GM12878 (cell line): Measurements from ENCODE around the gene DBN1. TPM values are rescaled to one million over a fixed set of nuclear protein-coding genes. Genes with fewer than 3 reads are reported as not detected.

Experiments
- ATAC-seq: fragments of 200-7000 bp; cut with Tn5 transposase; 3 replicates; pipeline ENCODE4 v1.9.1; 2020; ENCODE audit warnings: mild to moderate bottlenecking, moderate library complexity
- BruUV-seq: library from RNA; stranded (reverse); fragments of 400-500 nt; replicated peaks from 2 replicates; lab custom pipeline; 2021; lab: Mats Ljungman, UMichigan
- CTCF ChIA-PET: fragments of 300-600 bp; sonication (Branson Sonifier 250); formaldehyde crosslinking; extraction: SDS; loops from one replicate; lab custom pipeline; 2021; ENCODE audit warnings: inconsistent platforms; lab: Yijun Ruan, JAX
- POLR2A ChIA-PET: fragments of 350-600 bp; formaldehyde crosslinking; extraction: SDS; loops from one replicate; lab custom pipeline; 2021; ENCODE audit warnings: inconsistent platforms; lab: Charles Lee
- RAD21 ChIA-PET: fragments of 300-600 bp; sonication (Branson Sonifier 250); formaldehyde crosslinking; loops from one replicate; lab custom pipeline; 2023; ENCODE audit warnings: antibody characterized with exemption; ENCODE audit not compliant: unreplicated experiment; lab: Charles Lee
- SMC1A ChIA-PET: fragments of 300-600 bp; sonication (Branson Sonifier 250); formaldehyde crosslinking; loops from one replicate; lab custom pipeline; 2023; ENCODE audit not compliant: unreplicated experiment, uncharacterized antibody; lab: Charles Lee
- DNase-seq: peaks from one replicate; pipeline ENCODE4 v3.0.0-alpha.2; 2011; ENCODE audit warnings: low read depth, low spot score
- FAIRE-seq: peaks from 3 replicates; lab custom pipeline; 2011; peaks lifted over from hg19 to GRCh38; lab: Jason Lieb, UNC
- H2AFZ ChIP-seq: 2 replicates; pipeline ENCODE4 v1.6.0; 2011; ENCODE audit warnings: low read depth, low read length, control low read depth; ENCODE audit not compliant: control insufficient read depth
- H3K27ac ChIP-seq: 2 replicates; pipeline ENCODE4 v1.5.1; 2011; ENCODE audit warnings: control low read depth; ENCODE audit not compliant: control insufficient read depth, insufficient read depth
- H3K27me3 ChIP-seq, 2 experiments: replicated peaks in 1 of 2; 2 replicates each; pipeline versions ENCODE4 v1.6.0 to v1.6.1; 2011; ENCODE audit warnings: low read length in 1 of 2; ENCODE audit not compliant: control insufficient read depth in 2 of 2, insufficient read depth in 2 of 2
- H3K36me3 ChIP-seq, 2 experiments: 2 replicates each; pipeline ENCODE4 v1.5.1; 2011; ENCODE audit warnings: low read length in 1 of 2; ENCODE audit not compliant: control insufficient read depth in 2 of 2, insufficient read depth in 2 of 2
- H3K4me1 ChIP-seq: 2 replicates; pipeline ENCODE4 v1.6.1; 2011; ENCODE audit warnings: mild to moderate bottlenecking, low read length, moderate library complexity, mixed read lengths; ENCODE audit not compliant: control insufficient read depth, insufficient read depth
- H3K4me2 ChIP-seq: 2 replicates; pipeline ENCODE4 v1.6.0; 2011; ENCODE audit warnings: control low read depth; ENCODE audit not compliant: control insufficient read depth, insufficient read depth
- H3K4me3 ChIP-seq: fragments of 200-600 bp; sonication (generic); 2 replicates; pipeline ENCODE4 v1.5.1; 2016
- H3K79me2 ChIP-seq: 2 replicates; pipeline ENCODE4 v1.6.0; 2011; ENCODE audit warnings: low read length; ENCODE audit not compliant: control insufficient read depth, insufficient read depth
- H3K9ac ChIP-seq: 2 replicates; pipeline ENCODE4 v1.8.0; 2011; ENCODE audit warnings: low read length, control low read depth, mixed read lengths; ENCODE audit not compliant: control insufficient read depth, insufficient read depth
- H3K9me3 ChIP-seq: replicated peaks from 3 replicates; pipeline ENCODE4 v1.5.1; 2011; ENCODE audit warnings: mild to moderate bottlenecking, low read length; ENCODE audit not compliant: control insufficient read depth, insufficient read depth
- H4K20me1 ChIP-seq: 2 replicates; pipeline ENCODE4 v1.6.0; 2011; ENCODE audit not compliant: control insufficient read depth, insufficient read depth
- ASH2L ChIP-seq: fragments of 300-600, 200-600 bp; sonication (generic); IDR thresholded peaks from 2 replicates; pipeline ENCODE4 v1.6.1; 2017; ENCODE audit warnings: low read depth, mild to moderate bottlenecking, borderline replicate concordance
- BACH1 ChIP-seq: fragments of 450-650 bp; IDR thresholded peaks from 2 replicates; pipeline ENCODE4 v1.6.1; 2017; ENCODE audit warnings: mild to moderate bottlenecking, borderline replicate concordance
- DPF2 ChIP-seq: fragments of 450-650 bp; IDR thresholded peaks from 2 replicates; pipeline ENCODE4 v1.6.1; 2017; ENCODE audit warnings: mild to moderate bottlenecking
- GABPA ChIP-seq: IDR thresholded peaks from 2 replicates; pipeline ENCODE4 v1.6.1; 2014; ENCODE audit warnings: antibody characterized with exemption, low read depth, mild to moderate bottlenecking, inconsistent platforms
- GATAD2B ChIP-seq: fragments of 450-650 bp; conservative IDR thresholded peaks from 2 replicates; pipeline ENCODE4 v1.6.1; 2017; ENCODE audit warnings: low read depth, mild to moderate bottlenecking, moderate library complexity
- KDM1A ChIP-seq: fragments of 200-600 bp; sonication (generic); IDR thresholded peaks from 2 replicates; pipeline ENCODE4 v1.6.1; 2016; ENCODE audit warnings: borderline replicate concordance
- MEF2A ChIP-seq: IDR thresholded peaks from 2 replicates; pipeline ENCODE4 v1.6.1; 2011; ENCODE audit warnings: low read depth, mild to moderate bottlenecking, low read length, moderate library complexity; ENCODE audit not compliant: insufficient read depth
- POLR2AphosphoS5 ChIP-seq: IDR thresholded peaks from 2 replicates; pipeline ENCODE4 v1.6.1; 2011; ENCODE audit warnings: mild to moderate bottlenecking, low read length, inconsistent platforms
- RB1 ChIP-seq: fragments of 450-650 bp; formaldehyde crosslinking; IDR thresholded peaks from 2 replicates; pipeline ENCODE4 v1.6.1; 2017; ENCODE audit warnings: mild to moderate bottlenecking, borderline replicate concordance
- RBBP5 ChIP-seq: fragments of 200-600 bp; sonication (generic); conservative IDR thresholded peaks from 2 replicates; pipeline ENCODE4 v1.6.1; 2016
- SIX5 ChIP-seq: IDR thresholded peaks from 2 replicates; pipeline ENCODE4 v1.6.1; 2011; ENCODE audit warnings: mild to moderate bottlenecking, low read depth, low read length, moderate library complexity; ENCODE audit not compliant: severe bottlenecking
- SPI1 ChIP-seq: IDR thresholded peaks from 2 replicates; pipeline ENCODE4 v1.6.1; 2011; ENCODE audit warnings: low read depth, mild to moderate bottlenecking, low read length, moderate library complexity, borderline replicate concordance; ENCODE audit not compliant: insufficient read depth
- ZNF207 ChIP-seq: fragments of 450-650 bp; IDR thresholded peaks from 2 replicates; pipeline ENCODE4 v1.6.1; 2014; ENCODE audit warnings: antibody characterized with exemption, mild to moderate bottlenecking, borderline replicate concordance
- ZNF384 ChIP-seq: IDR thresholded peaks from 2 replicates; pipeline ENCODE4 v1.6.1; 2012; ENCODE audit warnings: low read depth, mild to moderate bottlenecking, low read length, improper control_type of control experiment, borderline replicate concordance
- WGBS: methylation state at CpG from one replicate; pipeline ENCODE4 v1.1.6; 2016; ENCODE audit warnings: low lambda C conversion rate; ENCODE audit not compliant: insufficient replicate concordance, insufficient coverage; ENCODE audit errors: missing lambda C conversion rate; 5-methylcytosine and 5-hydroxymethylcytosine counted together
- in situ Hi-C: fragments of 300-500 bp; cut with MboI; formaldehyde crosslinking; loops from 9 replicates; pipeline ENCODE4 v1.14.3; 2018; ENCODE audit warnings: mixed read lengths
- intact Hi-C: fragments of 100-400 bp; cut with micrococcal nuclease; formaldehyde crosslinking; loops from one replicate; pipeline ENCODE4 v1.14.2; 2022; ENCODE audit not compliant: unreplicated experiment
- polyA plus RNA-seq, 11 experiments: library from polyadenylated mRNA; depleted of rRNA in 4 of 11; unstranded in 6 of 11; stranded (reverse) in 5 of 11; fragments of >200 nt; fragmentation: Nextera tagmentation in 4 of 11; fragmentation: Illumina TruSeq in 1 of 11; extraction: Ambion mirVana in 4 of 11; extraction: Trizol in 1 of 11; gene quantifications; 1 replicate in 1 of 11; 2 replicates in 10 of 11; pipeline versions ENCODE4 v1.2.1 to v1.2.3, GENCODE V29; 2011 to 2016; ENCODE audit warnings: inconsistent platforms in 2 of 11, missing spikeins in 2 of 11, low read depth in 1 of 11
- total RNA-seq, 4 experiments: library from RNA; depleted of rRNA in 3 of 4; stranded (reverse); fragments of >200 nt in 3 of 4; fragmentation: Illumina TruSeq in 1 of 4; extraction: Trizol in 1 of 4; gene quantifications; 2 replicates each; pipeline versions ENCODE4 v1.2.1 to v1.2.3, GENCODE V29; 2013 to 2021
- TF ChIP-seq, protein P1 (sequence below): fragments of 450-650 bp; IDR thresholded peaks from 2 replicates; pipeline ENCODE4 v1.6.1; 2017; ENCODE audit warnings: mild to moderate bottlenecking, moderate library complexity
- TF ChIP-seq, protein P2 (sequence below): fragments of 150-350 bp; IDR thresholded peaks from 2 replicates; pipeline ENCODE4 v1.6.1; 2016; ENCODE audit warnings: low read depth, low read length

The DBN1 gene
- total and polyA plus RNA-seq, 10 of the 15 experiments (the other 5 are each of a cell fraction or from before 2014, with no cell fraction given): 0.18 to 81.0 (median 27.9) TPM

- ChIA-PET RAD21 (interaction anchor here (1.2 to 11.0 kb wide), 5 partner anchors 22 to 38 kb away, joined by 3 to 288 read pairs (median 38); partner anchors contain the start of gene PRR7), SMC1A (interaction anchor here (1.0 to 7.5 kb wide), 9 partner anchors 9 to 80 kb away, joined by 3 to 73 read pairs (median 42); partner anchors contain the start of genes PFN3 and PRR7), CTCF (interaction anchor here (1.0 to 13.2 kb wide), 9 partner anchors 19 to 110 kb away, joined by 3 to 188 read pairs (median 3); partner anchors contain the start of genes PFN3 and PRR7), POLR2A (interaction anchor here (0.9 to 13.4 kb wide), 13 partner anchors 11 to 127 kb away, joined by 3 to 358 read pairs (median 5); partner anchors contain the start of genes F12, PDLIM7, PFN3 and PRR7)
- Histone ChIP-seq H3K27me3 (no peaks in the 10 kb centered on the region), H3K9me3 (no peaks in the 10 kb centered on the region), H3K4me3 (peak overlapping the region; percentile 83), H2AFZ (no peak overlapping the region), H3K27ac (peak overlapping the region; percentile 94), H3K79me2 (peaks cover 57% of the 10 kb centered on the region), H3K4me2 (peak overlapping the region; percentile 65), H3K4me1 (peaks cover 56% of the 10 kb centered on the region), H3K9ac (peak overlapping the region; percentile 93), H3K36me3 (peaks cover 5 to 10% of the 10 kb centered on the region in 2 experiments; a peak in 3 of 4 replicates), H4K20me1 (no peaks in the 10 kb centered on the region)
- 6% methylated on average over 11 of the region's 11 CpGs for WGBS
- BruUV-seq: no TSS peak
- ATAC-seq: no peak
- in situ Hi-C loops (no loop called here), intact Hi-C loops (loop anchor here (1.0 to 2.0 kb wide), 2 partner anchors 25 to 27 kb away; no protein-coding TSS in a partner anchor)
- DNase-seq: no peak
- FAIRE-seq: no peak
- TF ChIP-seq GABPA: no peak
- TF ChIP-seq MEF2A: no peak
- no peak for TF ChIP-seq ZNF207
- TF ChIP-seq SIX5: no peak
- TF ChIP-seq KDM1A: no peak
- TF ChIP-seq, protein P1, sequence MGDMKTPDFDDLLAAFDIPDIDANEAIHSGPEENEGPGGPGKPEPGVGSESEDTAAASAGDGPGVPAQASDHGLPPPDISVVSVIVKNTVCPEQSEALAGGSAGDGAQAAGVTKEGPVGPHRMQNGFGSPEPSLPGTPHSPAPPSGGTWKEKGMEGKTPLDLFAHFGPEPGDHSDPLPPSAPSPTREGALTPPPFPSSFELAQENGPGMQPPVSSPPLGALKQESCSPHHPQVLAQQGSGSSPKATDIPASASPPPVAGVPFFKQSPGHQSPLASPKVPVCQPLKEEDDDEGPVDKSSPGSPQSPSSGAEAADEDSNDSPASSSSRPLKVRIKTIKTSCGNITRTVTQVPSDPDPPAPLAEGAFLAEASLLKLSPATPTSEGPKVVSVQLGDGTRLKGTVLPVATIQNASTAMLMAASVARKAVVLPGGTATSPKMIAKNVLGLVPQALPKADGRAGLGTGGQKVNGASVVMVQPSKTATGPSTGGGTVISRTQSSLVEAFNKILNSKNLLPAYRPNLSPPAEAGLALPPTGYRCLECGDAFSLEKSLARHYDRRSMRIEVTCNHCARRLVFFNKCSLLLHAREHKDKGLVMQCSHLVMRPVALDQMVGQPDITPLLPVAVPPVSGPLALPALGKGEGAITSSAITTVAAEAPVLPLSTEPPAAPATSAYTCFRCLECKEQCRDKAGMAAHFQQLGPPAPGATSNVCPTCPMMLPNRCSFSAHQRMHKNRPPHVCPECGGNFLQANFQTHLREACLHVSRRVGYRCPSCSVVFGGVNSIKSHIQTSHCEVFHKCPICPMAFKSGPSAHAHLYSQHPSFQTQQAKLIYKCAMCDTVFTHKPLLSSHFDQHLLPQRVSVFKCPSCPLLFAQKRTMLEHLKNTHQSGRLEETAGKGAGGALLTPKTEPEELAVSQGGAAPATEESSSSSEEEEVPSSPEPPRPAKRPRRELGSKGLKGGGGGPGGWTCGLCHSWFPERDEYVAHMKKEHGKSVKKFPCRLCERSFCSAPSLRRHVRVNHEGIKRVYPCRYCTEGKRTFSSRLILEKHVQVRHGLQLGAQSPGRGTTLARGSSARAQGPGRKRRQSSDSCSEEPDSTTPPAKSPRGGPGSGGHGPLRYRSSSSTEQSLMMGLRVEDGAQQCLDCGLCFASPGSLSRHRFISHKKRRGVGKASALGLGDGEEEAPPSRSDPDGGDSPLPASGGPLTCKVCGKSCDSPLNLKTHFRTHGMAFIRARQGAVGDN: peak; percentile 68
- TF ChIP-seq ZNF384: no peak
- TF ChIP-seq GATAD2B: peak; percentile 19; the same call in 1 of the 2 replicates
- TF ChIP-seq RB1: 0 out of 2 replicates have a peak, but pooled peaks have one; percentile 31
- peak; percentile 46; the same call in 1 of the 2 replicates for TF ChIP-seq POLR2AphosphoS5
- TF ChIP-seq SPI1: no peak
- peak; percentile 64; the same call in 1 of the 2 replicates for TF ChIP-seq BACH1
- TF ChIP-seq ASH2L: no peak
- TF ChIP-seq DPF2: no peak
- TF ChIP-seq RBBP5: no peak
- TF ChIP-seq, protein P2, sequence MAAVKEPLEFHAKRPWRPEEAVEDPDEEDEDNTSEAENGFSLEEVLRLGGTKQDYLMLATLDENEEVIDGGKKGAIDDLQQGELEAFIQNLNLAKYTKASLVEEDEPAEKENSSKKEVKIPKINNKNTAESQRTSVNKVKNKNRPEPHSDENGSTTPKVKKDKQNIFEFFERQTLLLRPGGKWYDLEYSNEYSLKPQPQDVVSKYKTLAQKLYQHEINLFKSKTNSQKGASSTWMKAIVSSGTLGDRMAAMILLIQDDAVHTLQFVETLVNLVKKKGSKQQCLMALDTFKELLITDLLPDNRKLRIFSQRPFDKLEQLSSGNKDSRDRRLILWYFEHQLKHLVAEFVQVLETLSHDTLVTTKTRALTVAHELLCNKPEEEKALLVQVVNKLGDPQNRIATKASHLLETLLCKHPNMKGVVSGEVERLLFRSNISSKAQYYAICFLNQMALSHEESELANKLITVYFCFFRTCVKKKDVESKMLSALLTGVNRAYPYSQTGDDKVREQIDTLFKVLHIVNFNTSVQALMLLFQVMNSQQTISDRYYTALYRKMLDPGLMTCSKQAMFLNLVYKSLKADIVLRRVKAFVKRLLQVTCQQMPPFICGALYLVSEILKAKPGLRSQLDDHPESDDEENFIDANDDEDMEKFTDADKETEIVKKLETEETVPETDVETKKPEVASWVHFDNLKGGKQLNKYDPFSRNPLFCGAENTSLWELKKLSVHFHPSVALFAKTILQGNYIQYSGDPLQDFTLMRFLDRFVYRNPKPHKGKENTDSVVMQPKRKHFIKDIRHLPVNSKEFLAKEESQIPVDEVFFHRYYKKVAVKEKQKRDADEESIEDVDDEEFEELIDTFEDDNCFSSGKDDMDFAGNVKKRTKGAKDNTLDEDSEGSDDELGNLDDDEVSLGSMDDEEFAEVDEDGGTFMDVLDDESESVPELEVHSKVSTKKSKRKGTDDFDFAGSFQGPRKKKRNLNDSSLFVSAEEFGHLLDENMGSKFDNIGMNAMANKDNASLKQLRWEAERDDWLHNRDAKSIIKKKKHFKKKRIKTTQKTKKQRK: no peak
Observed at GRCh38 chr5:177427919-177428573, 45.4 kb downstream of the DBN1 start.
